Activated CD4-positive, alpha-beta memory T cell treated with anti-CD3 and anti-CD28 coated beads for 36 hours (primary cell): ENCODE measurements around the gene MXRA8. TPM values are rescaled to one million over a fixed set of nuclear protein-coding genes. Genes with fewer than 3 reads are reported as not detected.
"Not testable (repeated sequence)": the region's sequence is repeated elsewhere in the genome, so short reads cannot be mapped to it uniquely, and the experiment has no call there.

Experiments used
- CTCF ChIA-PET: fragments of 350-600 bp; sonication (Branson Sonifier 250); formaldehyde crosslinking; loops from one replicate; lab custom pipeline; 2021; ENCODE audit warnings: antibody characterized with exemption, inconsistent platforms; lab: Charles Lee
- POLR2A ChIA-PET: fragments of 350-600 bp; sonication (Branson Sonifier 250); formaldehyde crosslinking; loops from one replicate; lab custom pipeline; 2021; ENCODE audit warnings: antibody characterized with exemption; lab: Charles Lee
- DNase-seq: peaks from one replicate; pipeline ENCODE4 v3.0.0-alpha.2; 2020
- H3K27ac Mint-ChIP-seq: one replicate; pipeline ENCODE4 v1.8.0; 2021; ENCODE audit warnings: mixed read lengths
- H3K27me3 Mint-ChIP-seq: one replicate; pipeline ENCODE4 v1.8.0; 2021; ENCODE audit warnings: mixed read lengths
- H3K36me3 Mint-ChIP-seq: one replicate; pipeline ENCODE4 v1.8.0; 2021; ENCODE audit warnings: mixed read lengths
- H3K4me1 Mint-ChIP-seq: one replicate; pipeline ENCODE4 v1.8.0; 2021; ENCODE audit warnings: low read depth, mixed read lengths
- H3K4me3 Mint-ChIP-seq: one replicate; pipeline ENCODE4 v1.8.0; 2021; ENCODE audit warnings: mild to moderate bottlenecking, mixed read lengths
- H3K9me3 Mint-ChIP-seq: one replicate; pipeline ENCODE4 v1.8.0; 2021; ENCODE audit warnings: mixed read lengths
- intact Hi-C: fragments of 100-400 bp; cut with micrococcal nuclease; formaldehyde crosslinking; loops from one replicate; pipeline ENCODE4 v1.15.1; 2023
- total RNA-seq, 2 experiments: library from RNA; stranded (reverse); gene quantifications; one replicate each; pipeline ENCODE4 v1.2.3, GENCODE V29; 2021

Gene MXRA8
- total RNA-seq, 2 experiments from 2014 or later, result 0.19 TPM; not detected in 1

DNA sequence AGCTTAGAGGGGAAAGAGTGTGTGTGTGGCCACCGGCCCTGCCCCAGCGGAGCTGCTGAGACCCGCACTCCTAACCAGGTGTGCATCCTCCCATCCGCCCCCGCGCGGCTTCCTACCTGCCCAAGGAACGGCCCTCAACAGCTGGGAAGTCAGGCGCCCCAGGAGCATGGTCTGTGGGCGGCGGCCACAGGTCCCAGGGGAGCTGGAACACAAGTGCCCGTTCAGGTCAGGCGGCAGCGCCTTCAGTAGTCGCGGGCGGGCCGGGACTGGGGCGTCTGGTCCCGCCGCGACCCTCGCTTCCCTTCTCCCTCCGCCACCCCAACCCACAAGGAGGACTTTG, 16.2 kb upstream of the MXRA8 start:
- Mint-ChIP-seq H3K36me3 (peaks cover 6% of the 10 kb centered on the region), H3K27ac (peak overlapping the region; percentile 51), H3K4me3 (peak overlapping the region; percentile 87), H3K4me1 (peaks cover 18% of the 10 kb centered on the region), H3K9me3 (no peaks in the 10 kb centered on the region), H3K27me3 (no peaks in the 10 kb centered on the region)
- no peak for DNase-seq
- ChIA-PET CTCF (interaction anchor here (1.2 to 2.5 kb wide), 5 partner anchors 23 to 253 kb away, joined by 3 to 20 read pairs (median 4); partner anchors contain the start of gene CCNL2), POLR2A (interaction anchor here (0.7 to 2.1 kb wide), 3 partner anchors 21 to 49 kb away, joined by 3 to 16 read pairs (median 6); partner anchors contain the start of gene CCNL2)
- intact Hi-C loops, result loop anchor here (2.0 to 10.0 kb wide), 2 partner anchors 32 to 340 kb away; partner anchors contain the start of gene MRPL20

DNA sequence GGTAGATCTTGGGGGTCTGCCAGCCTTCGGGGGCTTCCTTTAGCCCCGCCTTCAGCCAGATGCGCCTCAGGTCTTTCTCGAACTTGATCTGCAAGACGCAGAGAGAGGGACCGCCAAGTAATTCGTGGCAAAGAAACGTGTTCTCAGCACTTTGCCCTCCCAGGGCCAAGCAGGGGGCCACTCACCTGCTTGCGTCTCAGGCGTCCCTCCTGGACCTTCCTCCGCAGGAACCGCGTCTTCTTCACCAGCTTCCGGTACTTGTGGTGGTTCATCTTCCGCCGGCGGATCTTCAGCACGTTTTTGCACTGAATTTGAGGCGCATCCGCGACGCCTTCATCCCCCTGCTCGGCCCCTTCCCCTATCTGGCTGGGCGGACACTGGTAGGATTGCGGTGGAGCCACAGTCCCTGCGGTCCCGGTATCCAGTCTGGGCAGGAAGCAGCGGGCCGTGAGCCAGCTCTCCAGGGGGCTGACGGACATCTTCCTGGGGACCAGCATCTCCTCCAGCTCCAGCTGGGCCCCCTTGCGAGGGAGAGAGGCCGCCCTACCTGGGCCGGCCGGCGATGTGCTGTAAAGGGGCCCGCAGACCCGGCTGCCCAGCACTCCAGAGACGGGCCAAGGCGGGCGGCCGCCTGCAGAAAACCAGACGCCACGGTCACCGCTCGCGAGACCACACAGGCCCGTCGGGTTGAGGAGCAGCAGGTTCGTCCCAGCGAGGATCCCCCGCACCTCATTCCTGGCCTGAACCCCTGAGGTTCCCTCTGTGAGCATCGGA, 15.6 kb upstream of the MXRA8 start:
- POLR2A ChIA-PET, result interaction anchor here (2.1 kb wide), 1 partner anchor 26 kb away, joined by 16 read pairs; the partner anchor contains the start of gene CCNL2
- CTCF ChIA-PET, result interaction anchor here (1.5 to 2.5 kb wide), 4 partner anchors 25 to 252 kb away, joined by 4 to 20 read pairs (median 6); partner anchors contain the start of gene CCNL2
- no peak for DNase-seq
- Mint-ChIP-seq H3K9me3 (no peaks in the 10 kb centered on the region), H3K4me1 (peaks cover 18% of the 10 kb centered on the region), H3K36me3 (peaks cover 6% of the 10 kb centered on the region), H3K27ac (peak overlapping the region; percentile 51), H3K4me3 (peak overlapping the region; percentile 87), H3K27me3 (no peaks in the 10 kb centered on the region)
- intact Hi-C loops, result loop anchor here (2.0 to 10.0 kb wide), 2 partner anchors 33 to 339 kb away; partner anchors contain the start of gene MRPL20

DNA sequence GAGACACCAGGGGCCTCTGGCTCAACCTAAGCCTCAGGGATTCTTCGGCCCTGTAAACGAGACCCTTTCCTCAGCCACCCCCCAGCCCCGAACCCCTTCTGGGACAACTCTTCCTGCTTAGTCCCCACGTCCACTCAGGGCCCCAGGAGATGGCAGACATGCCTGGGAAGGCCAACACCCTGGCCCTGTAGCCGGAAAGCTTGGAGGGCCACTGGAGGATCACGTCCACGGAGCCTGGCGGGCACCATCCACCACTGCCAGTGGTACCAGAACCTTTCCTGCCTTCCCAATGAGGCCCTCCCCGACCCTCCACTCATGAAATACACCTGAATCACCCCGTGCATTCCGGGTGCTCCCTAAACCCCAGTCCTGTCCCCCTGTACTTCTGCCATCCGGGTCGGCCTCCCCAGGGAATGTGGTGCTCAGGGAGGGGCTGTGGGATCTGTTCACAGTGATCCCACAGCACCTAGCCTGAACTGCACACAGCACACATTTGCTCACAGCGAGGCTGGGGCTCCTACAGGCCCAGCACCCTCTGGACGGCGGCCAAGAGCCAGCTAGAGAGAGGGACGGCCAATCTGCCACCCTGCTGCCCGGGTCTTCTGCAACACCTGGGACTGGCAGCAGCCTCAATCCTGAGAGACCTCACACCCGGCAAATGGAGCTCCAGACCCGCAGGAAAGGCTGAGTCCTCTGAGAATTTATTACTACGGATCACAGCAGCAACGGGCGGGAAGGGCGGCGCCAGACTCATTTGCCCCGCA, 14.9 kb upstream of the MXRA8 start:
- peaks cover 18% of the 10 kb centered on the region for H3K4me1 Mint-ChIP-seq
- POLR2A ChIA-PET, result no interaction called here

DNA sequence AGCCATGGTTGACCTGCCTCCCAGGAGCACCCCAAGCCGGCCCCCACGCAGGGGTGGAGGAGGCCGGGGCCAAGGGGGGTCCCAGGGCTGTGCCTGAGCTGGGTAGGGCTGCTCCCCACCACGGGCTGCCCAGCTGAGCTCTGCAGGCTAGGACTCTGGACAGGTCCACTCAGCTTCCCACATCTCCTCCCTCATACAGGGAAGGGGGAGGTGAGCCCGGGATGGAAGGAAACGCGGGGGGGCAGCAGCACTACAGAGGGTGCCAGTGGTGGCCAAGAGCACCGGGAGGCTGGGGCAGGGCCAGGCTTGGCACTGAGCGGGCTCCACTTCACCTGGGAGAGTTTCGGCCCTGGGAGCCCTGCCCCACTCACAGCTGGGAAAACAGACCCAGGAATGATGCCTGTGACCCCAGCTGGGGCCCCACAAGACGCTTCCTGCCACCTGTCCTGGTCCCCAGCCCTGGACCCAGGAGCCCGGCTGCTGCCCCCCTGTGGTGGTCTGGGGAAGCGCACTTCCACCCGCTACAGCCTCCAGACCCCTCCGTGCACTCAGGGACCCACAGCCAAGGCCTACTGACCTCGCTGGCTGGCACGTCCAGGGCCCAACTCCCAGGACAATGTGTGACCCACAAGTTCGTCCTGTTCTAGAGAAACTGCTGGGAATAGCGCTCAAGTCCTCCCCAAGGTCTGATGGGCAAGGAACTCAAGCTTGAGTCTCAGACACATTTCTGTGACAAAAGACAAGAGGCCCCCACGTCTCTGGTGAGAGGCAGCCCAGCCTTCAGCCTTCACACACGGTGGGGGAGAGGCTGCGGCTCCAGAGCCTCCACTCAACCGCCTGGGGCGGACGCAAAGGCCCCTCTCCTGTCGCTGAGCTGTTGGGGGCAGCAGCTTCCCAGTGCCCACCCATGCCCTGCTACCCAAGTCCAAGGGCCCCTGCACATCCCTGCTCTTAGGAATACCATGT, 13.7 kb upstream of the MXRA8 start:
- no peaks in the 10 kb centered on the region for H3K27me3 Mint-ChIP-seq
- H3K4me3 Mint-ChIP-seq, result peak overlapping the region; percentile 32
- ChIA-PET POLR2A (interaction anchor here (1.3 kb wide), 1 partner anchor 27 kb away, joined by 3 read pairs; the partner anchor contains the start of gene CCNL2), CTCF (interaction anchor here (0.7 to 2.8 kb wide), 21 partner anchors 9 to 405 kb away, joined by 3 to 21 read pairs (median 5); partner anchors contain the start of gene CCNL2)
- H3K36me3 Mint-ChIP-seq, result peaks cover 6% of the 10 kb centered on the region
- peaks cover 18% of the 10 kb centered on the region for H3K4me1 Mint-ChIP-seq
- no peak overlapping the region for H3K27ac Mint-ChIP-seq
- intact Hi-C loops, result loop anchor here (10.0 kb wide), 1 partner anchor 337 kb away; no protein-coding TSS in a partner anchor
- no peaks in the 10 kb centered on the region for H3K9me3 Mint-ChIP-seq
- peak; percentile 88 for DNase-seq

More for the DNA sequence above, 14.9 kb upstream of the MXRA8 start:
- no peaks in the 10 kb centered on the region for H3K9me3 Mint-ChIP-seq
- CTCF ChIA-PET, result interaction anchor here (1.2 to 2.8 kb wide), 9 partner anchors 11 to 388 kb away, joined by 4 to 21 read pairs (median 6); partner anchors contain the start of gene CCNL2
- intact Hi-C loops, result loop anchor here (10.0 kb wide), 1 partner anchor 338 kb away; no protein-coding TSS in a partner anchor
- H3K4me3 Mint-ChIP-seq, result peak overlapping the region; percentile 87
- no peak overlapping the region for H3K27ac Mint-ChIP-seq
- no peak for DNase-seq
- peaks cover 6% of the 10 kb centered on the region for H3K36me3 Mint-ChIP-seq
- H3K27me3 Mint-ChIP-seq, result no peaks in the 10 kb centered on the region

DNA sequence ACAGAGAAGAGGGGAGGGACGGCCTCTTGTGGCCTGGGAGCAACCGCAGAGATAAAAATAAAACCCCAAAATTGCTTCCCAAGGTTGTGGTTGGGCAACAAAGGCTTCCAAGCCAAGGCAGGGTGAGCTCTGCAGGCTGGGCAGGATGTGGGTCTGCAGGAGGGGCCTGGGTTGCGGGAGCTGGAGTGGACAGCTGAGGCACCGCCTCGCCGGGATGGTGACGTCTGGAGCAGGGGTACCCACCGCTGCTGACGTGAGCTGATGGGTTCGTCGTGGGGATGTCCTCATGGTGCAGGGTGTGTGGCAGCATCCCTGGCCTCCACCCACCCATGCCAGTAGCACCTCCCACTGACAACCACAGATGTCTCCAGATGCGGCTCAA, 13.0 kb upstream of the MXRA8 start:
- Mint-ChIP-seq H3K9me3 (no peaks in the 10 kb centered on the region), H3K27me3 (no peaks in the 10 kb centered on the region), H3K36me3 (peaks cover 6% of the 10 kb centered on the region), H3K4me1 (peaks cover 18% of the 10 kb centered on the region), H3K4me3 (no peak overlapping the region), H3K27ac (peak overlapping the region; percentile 33)
- peak; percentile 62 for DNase-seq
- ChIA-PET CTCF (interaction anchor here (0.7 to 2.8 kb wide), 19 partner anchors 9 to 404 kb away, joined by 3 to 21 read pairs (median 4); partner anchors contain the start of gene CCNL2), POLR2A (interaction anchor here (1.3 kb wide), 1 partner anchor 28 kb away, joined by 3 read pairs; the partner anchor contains the start of gene CCNL2)
- intact Hi-C loops, result loop anchor here (10.0 kb wide), 1 partner anchor 337 kb away; no protein-coding TSS in a partner anchor

DNA sequence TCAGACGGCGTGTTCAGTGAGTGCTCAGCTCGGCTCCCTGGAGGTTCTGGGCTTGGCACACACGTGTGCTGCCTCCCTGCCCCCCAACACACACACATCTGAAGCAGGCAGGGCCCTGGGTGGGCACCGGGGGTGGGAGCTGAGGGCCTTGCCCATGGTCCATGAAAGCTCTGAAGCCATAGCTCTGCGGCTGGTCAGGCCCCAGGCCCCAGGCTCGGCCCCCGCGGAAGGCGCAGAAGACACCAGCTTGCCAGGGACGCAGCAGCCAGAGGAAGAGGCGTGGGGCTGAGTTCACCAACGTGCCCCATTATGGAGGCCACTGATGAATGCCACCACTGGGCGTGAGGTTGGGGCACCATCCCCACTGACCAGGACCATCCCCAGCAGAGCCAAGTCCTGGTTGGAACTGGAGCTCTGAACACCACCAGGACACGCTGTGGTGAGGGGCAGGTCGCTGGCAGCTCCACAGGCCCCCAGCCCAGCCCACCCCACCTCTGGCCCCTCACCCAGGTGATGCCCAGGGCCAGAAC, 12.5 kb upstream of the MXRA8 start:
- Mint-ChIP-seq H3K4me1 (peaks cover 18% of the 10 kb centered on the region), H3K27ac (no peak overlapping the region), H3K36me3 (peaks cover 6% of the 10 kb centered on the region), H3K27me3 (no peaks in the 10 kb centered on the region), H3K9me3 (no peaks in the 10 kb centered on the region), H3K4me3 (no peak overlapping the region)
- CTCF ChIA-PET, result interaction anchor here (0.8 to 2.8 kb wide), 10 partner anchors 21 to 338 kb away, joined by 3 to 21 read pairs (median 5); partner anchors contain the start of gene CCNL2
- POLR2A ChIA-PET, result no interaction called here
- intact Hi-C loops, result loop anchor here (10.0 kb wide), 1 partner anchor 336 kb away; no protein-coding TSS in a partner anchor
- DNase-seq, result no peak

DNA sequence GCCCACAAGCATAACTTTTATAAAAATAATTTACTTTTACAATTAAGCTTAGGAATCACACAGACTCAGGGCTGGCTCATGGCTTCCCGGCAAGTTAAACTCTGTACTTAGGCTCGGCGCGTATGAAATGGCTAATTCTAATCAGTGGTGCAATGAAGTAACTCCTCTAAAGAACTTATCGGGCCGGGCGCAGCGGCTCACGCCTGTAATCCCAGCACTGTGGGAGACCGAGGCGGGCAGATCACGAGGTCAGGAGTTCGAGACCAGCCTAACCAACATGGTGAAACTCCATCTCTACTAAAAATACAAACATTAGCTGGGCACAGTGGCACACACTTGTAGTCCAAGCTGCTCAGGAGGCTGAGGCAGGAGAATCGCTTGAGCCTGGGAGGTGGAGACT, 11.7 kb upstream of the MXRA8 start:
- H3K27ac Mint-ChIP-seq, POLR2A ChIA-PET, H3K27me3 Mint-ChIP-seq, H3K4me3 Mint-ChIP-seq, H3K36me3 Mint-ChIP-seq, DNase-seq, H3K9me3 Mint-ChIP-seq: not testable (repeated sequence)
- H3K4me1 Mint-ChIP-seq, result peaks cover 15% of the 10 kb centered on the region
- intact Hi-C loops, result loop anchor here (10.0 kb wide), 1 partner anchor 335 kb away; no protein-coding TSS in a partner anchor
- CTCF ChIA-PET, result interaction anchor here (0.8 to 2.8 kb wide), 4 partner anchors 22 to 135 kb away, joined by 4 to 21 read pairs (median 9); partner anchors contain the start of gene CCNL2

DNA sequence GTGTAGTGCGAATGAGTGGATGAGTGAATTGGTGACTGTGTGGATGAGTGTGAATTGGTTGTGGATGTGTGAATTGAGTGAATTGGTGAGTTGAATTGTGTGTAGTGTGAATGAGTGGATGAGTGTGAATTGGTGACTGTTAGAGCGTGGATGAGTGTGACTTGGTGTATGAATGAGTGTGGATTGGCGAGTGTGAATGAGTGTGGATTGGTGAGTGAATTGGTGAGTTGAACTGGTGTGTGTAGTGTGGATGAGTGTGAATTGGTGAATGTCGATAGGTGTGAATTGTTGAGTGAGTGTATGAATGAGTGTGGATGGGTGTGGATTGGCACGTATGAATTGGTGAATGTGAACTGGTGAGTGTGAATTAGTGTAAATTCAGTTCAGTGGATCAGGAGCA, 9.0 kb upstream of the MXRA8 start:
- POLR2A ChIA-PET, result no interaction called here
- H3K4me1 Mint-ChIP-seq, result peaks cover 5% of the 10 kb centered on the region

DNA sequence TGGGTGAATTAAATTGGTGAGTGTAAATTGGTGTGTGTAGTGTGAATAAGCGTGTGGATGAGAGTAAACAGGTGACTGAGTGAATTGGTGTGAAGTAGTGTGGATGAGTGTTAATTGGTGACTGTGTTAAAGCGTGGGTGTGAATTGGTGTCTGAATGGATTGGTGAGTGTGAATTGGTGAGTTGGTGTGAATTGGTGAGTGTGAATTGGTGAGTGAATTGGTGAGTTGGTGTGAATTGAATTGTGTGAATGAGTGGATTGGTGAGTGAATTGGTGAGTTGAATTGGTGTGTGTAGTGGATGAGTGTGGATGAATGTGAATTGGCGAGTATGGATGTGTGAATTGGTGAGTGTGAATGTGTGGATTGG, 8.3 kb upstream of the MXRA8 start:
- CTCF ChIA-PET, result no interaction called here
- H3K36me3 Mint-ChIP-seq, result no peaks in the 10 kb centered on the region
- H3K27me3 Mint-ChIP-seq, result no peaks in the 10 kb centered on the region
- intact Hi-C loops, result no loop called here
- POLR2A ChIA-PET, result no interaction called here
- H3K4me3 Mint-ChIP-seq, result no peak overlapping the region
- no peaks in the 10 kb centered on the region for H3K9me3 Mint-ChIP-seq
- no peak for DNase-seq
- H3K27ac Mint-ChIP-seq, result no peak overlapping the region
- H3K4me1 Mint-ChIP-seq, result peaks cover 2% of the 10 kb centered on the region

More for the DNA sequence above, 9.0 kb upstream of the MXRA8 start:
- CTCF ChIA-PET, result no interaction called here
- H3K9me3 Mint-ChIP-seq, result no peaks in the 10 kb centered on the region
- no peaks in the 10 kb centered on the region for H3K36me3 Mint-ChIP-seq
- no peak overlapping the region for H3K4me3 Mint-ChIP-seq
- intact Hi-C loops, result no loop called here
- H3K27ac Mint-ChIP-seq, result no peak overlapping the region
- no peak for DNase-seq
- H3K27me3 Mint-ChIP-seq, result no peaks in the 10 kb centered on the region

DNA sequence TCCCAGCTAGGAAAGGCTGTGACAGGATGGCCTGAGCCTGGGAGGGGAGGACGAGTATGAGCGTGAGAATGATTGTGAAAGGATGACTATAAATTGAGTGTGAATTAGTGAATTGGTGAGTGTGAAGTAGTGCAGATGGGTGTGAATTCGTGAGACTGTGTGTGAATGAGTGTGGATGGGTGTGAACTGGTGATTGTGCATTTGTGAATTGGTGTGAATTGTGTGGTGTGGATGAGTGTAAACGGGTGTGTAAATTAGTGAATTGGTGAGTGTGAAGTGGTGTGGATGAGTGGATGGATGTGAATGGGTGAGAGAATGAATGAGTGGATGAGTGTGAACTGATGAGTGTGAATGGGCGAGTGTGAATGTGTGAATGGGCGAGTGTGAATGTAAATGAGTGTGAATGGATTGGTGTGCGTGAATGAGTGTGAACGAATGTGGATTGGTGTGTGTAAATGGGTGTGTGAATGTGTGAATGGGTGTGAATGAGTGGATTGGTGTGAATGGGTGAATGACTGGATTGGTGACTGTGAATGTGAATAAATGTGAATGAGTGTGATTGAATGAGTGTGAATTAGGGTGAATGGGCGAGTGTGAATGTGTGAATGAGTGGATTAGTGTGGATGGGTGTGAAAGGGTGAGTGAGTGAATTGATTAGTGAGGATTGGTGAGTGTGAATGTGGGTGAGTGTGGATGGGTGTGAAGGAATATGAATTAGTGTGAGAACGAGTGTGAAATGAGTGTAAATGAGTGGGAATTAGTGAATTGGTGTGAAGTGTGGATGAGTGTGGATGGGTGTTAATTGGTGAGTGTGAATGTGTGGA, 7.7 kb upstream of the MXRA8 start:
- CTCF ChIA-PET, result no interaction called here
- H3K4me3 Mint-ChIP-seq, result no peak overlapping the region
- no peaks in the 10 kb centered on the region for H3K9me3 Mint-ChIP-seq
- no peaks in the 10 kb centered on the region for H3K4me1 Mint-ChIP-seq
- H3K27me3 Mint-ChIP-seq, result no peaks in the 10 kb centered on the region
- no peak overlapping the region for H3K27ac Mint-ChIP-seq
- H3K36me3 Mint-ChIP-seq, result no peaks in the 10 kb centered on the region
- DNase-seq, result no peak
- intact Hi-C loops, result no loop called here
- POLR2A ChIA-PET, result no interaction called here
